Neural crest cell (in vitro differentiated cells): ENCODE data around the gene LDLRAD2. TPM values are rescaled to one million over a fixed set of nuclear protein-coding genes. Genes with fewer than 3 reads are reported as not detected.

ENCODE experiments used
- DNase-seq: peaks from one replicate; pipeline ENCODE4 v3.0.0; 2021; ENCODE audit warnings: low read depth, mixed read lengths, low spot score
- H3K27ac Mint-ChIP-seq: one replicate; pipeline ENCODE4 v1.8.0; 2021; ENCODE audit warnings: mild to moderate bottlenecking, mixed read lengths; ENCODE audit not compliant: unreplicated experiment
- H3K27me3 Mint-ChIP-seq: 2 replicates; pipeline ENCODE4 v1.8.0; 2021; ENCODE audit warnings: low read depth, mild to moderate bottlenecking, mixed read lengths
- H3K36me3 Mint-ChIP-seq: 2 replicates; pipeline ENCODE4 v1.8.0; 2021; ENCODE audit warnings: low read depth, mild to moderate bottlenecking, mixed read lengths
- H3K4me1 Mint-ChIP-seq: 2 replicates; pipeline ENCODE4 v1.8.0; 2021; ENCODE audit warnings: mixed read lengths
- H3K4me3 Mint-ChIP-seq: one replicate; pipeline ENCODE4 v1.8.0; 2021; ENCODE audit warnings: mild to moderate bottlenecking, mixed read lengths
- H3K9me3 Mint-ChIP-seq: 2 replicates; pipeline ENCODE4 v1.8.0; 2021; ENCODE audit warnings: mixed read lengths
- total RNA-seq: library from RNA; stranded (reverse); gene quantifications from 2 replicates; pipeline ENCODE4 v1.2.1, GENCODE V29; 2021
- TF ChIP-seq, protein P1 (sequence below): fragments of 200-600 bp; sonication (generic); conservative IDR thresholded peaks from 2 replicates; pipeline ENCODE4 v1.5.0; 2021; ENCODE audit warnings: antibody characterized with exemption, mild to moderate bottlenecking

The LDLRAD2 gene
- total RNA-seq, 1 donor from 2014 or later, result 0.40 TPM

DNA sequence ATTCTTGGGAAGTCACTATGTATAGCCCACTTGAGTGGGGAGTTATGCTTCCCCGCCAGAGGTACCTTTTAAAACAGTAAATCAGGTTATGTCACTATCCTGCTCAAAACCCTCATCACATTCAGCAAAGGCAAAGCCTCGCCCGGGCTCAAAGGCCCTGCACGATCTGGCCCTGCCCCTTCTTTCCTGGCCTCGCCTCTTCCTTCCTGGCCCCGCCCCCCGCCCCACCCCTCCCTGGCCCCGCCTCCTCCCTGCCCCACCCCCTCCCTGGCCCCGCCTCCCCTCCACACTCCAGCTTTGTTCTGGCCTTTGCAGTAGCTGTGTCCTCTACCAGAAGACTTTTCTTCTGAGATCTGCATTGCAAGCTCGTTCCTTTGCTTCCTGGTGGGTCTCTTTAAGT lies 6.6 kb downstream of the LDLRAD2 start:
- Mint-ChIP-seq H3K4me3 (no peak overlapping the region), H3K27me3 (peaks cover 3% of the 10 kb centered on the region), H3K36me3 (no peaks in the 10 kb centered on the region), H3K27ac (peak overlapping the region; percentile 64), H3K9me3 (no peaks in the 10 kb centered on the region), H3K4me1 (peaks cover 25% of the 10 kb centered on the region)
- TF ChIP-seq, protein P1, sequence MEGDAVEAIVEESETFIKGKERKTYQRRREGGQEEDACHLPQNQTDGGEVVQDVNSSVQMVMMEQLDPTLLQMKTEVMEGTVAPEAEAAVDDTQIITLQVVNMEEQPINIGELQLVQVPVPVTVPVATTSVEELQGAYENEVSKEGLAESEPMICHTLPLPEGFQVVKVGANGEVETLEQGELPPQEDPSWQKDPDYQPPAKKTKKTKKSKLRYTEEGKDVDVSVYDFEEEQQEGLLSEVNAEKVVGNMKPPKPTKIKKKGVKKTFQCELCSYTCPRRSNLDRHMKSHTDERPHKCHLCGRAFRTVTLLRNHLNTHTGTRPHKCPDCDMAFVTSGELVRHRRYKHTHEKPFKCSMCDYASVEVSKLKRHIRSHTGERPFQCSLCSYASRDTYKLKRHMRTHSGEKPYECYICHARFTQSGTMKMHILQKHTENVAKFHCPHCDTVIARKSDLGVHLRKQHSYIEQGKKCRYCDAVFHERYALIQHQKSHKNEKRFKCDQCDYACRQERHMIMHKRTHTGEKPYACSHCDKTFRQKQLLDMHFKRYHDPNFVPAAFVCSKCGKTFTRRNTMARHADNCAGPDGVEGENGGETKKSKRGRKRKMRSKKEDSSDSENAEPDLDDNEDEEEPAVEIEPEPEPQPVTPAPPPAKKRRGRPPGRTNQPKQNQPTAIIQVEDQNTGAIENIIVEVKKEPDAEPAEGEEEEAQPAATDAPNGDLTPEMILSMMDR, result no peak
- peak; percentile 39 for DNase-seq

GRCh38 chr1:21820597-21821232 lies 8.7 kb downstream of the LDLRAD2 start:
- peaks cover 18% of the 10 kb centered on the region for H3K4me1 Mint-ChIP-seq
- TF ChIP-seq, protein P1, result no peak
- no peak overlapping the region for H3K4me3 Mint-ChIP-seq
- H3K27ac Mint-ChIP-seq, result no peak overlapping the region
- DNase-seq, result no peak
- H3K9me3 Mint-ChIP-seq, result no peaks in the 10 kb centered on the region
- no peaks in the 10 kb centered on the region for H3K36me3 Mint-ChIP-seq
- no peaks in the 10 kb centered on the region for H3K27me3 Mint-ChIP-seq

GRCh38 chr1:21821385-21822019 lies 9.4 kb downstream of the LDLRAD2 start:
- Mint-ChIP-seq H3K36me3 (no peaks in the 10 kb centered on the region), H3K27me3 (no peaks in the 10 kb centered on the region), H3K4me3 (no peak overlapping the region), H3K9me3 (no peaks in the 10 kb centered on the region), H3K27ac (no peak overlapping the region), H3K4me1 (peaks cover 11% of the 10 kb centered on the region)
- TF ChIP-seq, protein P1, result no peak
- no peak for DNase-seq

- H3K9me3 Mint-ChIP-seq, result no peaks in the 10 kb centered on the region
- no peaks in the 10 kb centered on the region for H3K27me3 Mint-ChIP-seq
- no peak overlapping the region for H3K27ac Mint-ChIP-seq
- peaks cover 5% of the 10 kb centered on the region for H3K4me1 Mint-ChIP-seq
- TF ChIP-seq, protein P1, result no peak
- DNase-seq, result no peak
- H3K4me3 Mint-ChIP-seq, result no peak overlapping the region
- peaks cover 2% of the 10 kb centered on the region for H3K36me3 Mint-ChIP-seq
Observed at GRCh38 chr1:21822349-21822748, 10.3 kb downstream of the LDLRAD2 start.

GRCh38 chr1:21823206-21823979 lies 11.3 kb downstream of the LDLRAD2 start:
- TF ChIP-seq, protein P1, result no peak
- Mint-ChIP-seq H3K36me3 (peaks cover 4% of the 10 kb centered on the region), H3K9me3 (no peaks in the 10 kb centered on the region), H3K27me3 (no peaks in the 10 kb centered on the region), H3K4me3 (no peak overlapping the region), H3K27ac (no peak overlapping the region), H3K4me1 (peaks cover 3% of the 10 kb centered on the region)
- no peak for DNase-seq
